NCI-H345 treated with DMSO at 0.1 percent for 48 hours (cell line): Measurements from ENCODE around the gene C22orf23.
"Not testable (repeated sequence)": the region's sequence is repeated elsewhere in the genome, so short reads cannot be mapped to it uniquely, and the experiment has no call there.

Source experiments
- DNase-seq: peaks from one replicate; lab custom pipeline; 2025; ENCODE audit not compliant: unreplicated experiment; lab: John Stamatoyannopoulos, UW

Gene C22orf23

DNA sequence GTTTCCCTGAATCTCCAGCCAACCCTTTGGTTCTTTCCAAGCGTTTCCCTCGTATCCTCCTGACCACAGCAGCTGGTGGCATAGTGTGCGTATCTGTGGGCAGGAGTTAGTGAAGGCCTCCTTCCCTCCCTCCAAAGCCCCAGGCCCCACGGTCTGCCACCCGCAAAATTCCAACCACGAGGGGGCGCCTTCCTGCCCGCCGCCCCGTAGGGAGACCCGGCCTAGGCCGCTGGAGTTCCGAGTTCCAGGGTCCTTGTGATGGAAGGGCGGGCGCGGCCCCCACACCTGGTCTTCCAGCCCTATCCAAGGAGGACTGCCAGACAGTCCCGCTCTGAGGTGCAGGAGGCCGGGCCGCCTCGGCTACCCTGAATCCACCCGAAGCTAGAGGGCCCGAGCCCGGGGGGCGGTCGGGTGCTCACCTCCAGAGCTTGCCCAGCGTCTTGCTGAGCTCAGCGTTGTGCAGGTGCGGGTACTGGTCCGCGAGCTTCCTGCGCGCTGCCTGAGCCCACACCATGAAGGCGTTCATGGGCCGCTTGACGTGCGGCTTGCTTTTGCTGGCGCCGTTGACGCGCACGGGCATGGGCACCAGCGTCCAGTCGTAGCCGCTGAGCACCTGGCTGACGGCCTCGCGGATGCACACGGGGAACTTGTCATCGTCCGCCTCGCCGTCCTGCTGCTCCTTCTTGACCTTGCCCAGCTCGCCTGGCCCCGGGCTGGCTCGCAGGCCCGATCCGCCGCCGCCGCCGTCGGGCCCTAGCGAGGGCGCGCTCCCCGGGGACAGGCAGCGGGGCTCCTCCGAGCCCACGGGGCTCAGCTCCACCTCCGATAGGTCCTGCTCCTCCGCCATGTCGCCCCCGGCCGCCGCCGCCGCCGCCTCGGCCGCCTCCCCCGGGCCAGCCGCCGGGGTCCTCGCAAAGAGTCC, 29.8 kb upstream of the C22orf23 start:
- no peak for DNase-seq

DNA sequence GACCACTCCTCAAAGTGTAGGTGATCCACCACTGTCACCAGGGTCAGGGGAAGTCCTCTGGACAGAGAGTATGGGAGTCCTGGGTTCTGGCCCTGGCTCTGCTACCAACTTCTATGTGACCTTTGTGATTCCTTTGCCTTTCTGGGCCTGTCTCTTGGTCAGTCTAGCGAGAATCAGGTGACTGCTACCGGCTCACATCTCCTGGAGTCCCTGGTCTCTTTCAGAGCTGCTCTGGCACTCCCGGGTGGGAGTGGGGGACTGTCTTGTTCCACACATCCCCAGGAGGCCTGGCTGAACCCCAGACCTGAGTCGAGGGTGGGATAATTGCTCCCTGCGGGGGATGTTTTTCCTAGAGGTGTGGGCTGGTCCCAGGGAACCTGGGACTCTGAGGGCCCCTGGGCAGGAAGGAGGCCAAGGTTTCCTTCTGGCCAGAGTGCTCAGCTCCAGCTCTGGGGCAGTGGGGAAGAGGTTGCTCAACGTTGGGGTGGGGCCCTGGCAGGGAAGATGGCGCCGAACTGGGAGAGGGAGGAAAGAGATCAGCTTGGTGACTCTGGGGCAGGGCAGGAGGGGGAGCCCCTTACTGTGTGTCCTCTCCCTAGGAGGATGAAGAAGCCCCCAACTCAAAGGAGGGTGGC, 28.9 kb upstream of the C22orf23 start:
- DNase-seq, result no peak

GRCh38 chr22:37981282-37982011, 28.0 kb upstream of the C22orf23 start:
- no peak for DNase-seq

DNA sequence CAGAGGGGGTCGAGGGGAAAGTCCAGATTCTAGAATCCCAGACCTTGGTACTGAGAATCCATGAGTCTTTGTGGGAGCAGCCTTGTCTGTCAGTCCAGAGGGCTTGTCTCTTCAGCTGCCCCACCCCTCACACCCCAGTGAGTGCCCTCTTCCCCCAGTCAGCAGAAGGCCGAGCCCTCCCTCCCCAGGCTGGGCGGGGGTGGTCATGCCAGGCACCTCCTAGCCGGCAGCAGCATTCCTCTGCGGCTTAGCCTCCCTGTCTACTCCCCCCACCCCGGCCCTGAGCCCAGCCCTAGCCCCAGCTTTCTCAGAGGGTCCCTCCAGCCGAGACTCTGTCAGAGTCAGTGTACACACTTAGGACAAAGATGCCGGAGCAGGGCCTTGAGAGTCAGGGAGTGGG, 26.4 kb upstream of the C22orf23 start:
- DNase-seq, result no peak

GRCh38 chr22:37976547-37976946, 23.1 kb upstream of the C22orf23 start:
- DNase-seq, result no peak

GRCh38 chr22:37976022-37976421, 22.6 kb upstream of the C22orf23 start:
- not testable (repeated sequence) for DNase-seq

- no peak for DNase-seq
Measured at GRCh38 chr22:37975153-37975552, 21.8 kb upstream of the C22orf23 start.

- no peak for DNase-seq
Measured at GRCh38 chr22:37973271-37974170, 20.1 kb upstream of the C22orf23 start.

DNA sequence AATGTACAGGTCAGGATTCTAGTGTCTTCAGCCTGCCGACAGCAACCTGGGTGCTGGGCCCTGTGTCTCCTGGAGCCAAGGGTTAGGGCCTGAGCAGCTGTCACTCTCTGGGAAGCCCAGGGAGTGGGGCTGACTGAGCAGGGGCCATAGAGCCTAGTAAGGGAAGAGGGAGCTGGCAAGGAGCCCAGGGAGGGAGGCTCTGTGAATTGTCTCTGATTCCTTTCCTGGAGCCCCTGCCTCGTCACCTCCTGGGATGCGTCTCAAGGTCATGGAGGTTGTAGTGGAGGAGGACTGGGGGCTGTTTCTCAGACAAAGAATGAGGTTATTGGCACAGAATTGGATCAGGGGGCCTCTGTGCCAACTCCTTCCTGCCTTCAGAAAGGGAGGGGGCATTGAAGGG, 19.1 kb upstream of the C22orf23 start:
- DNase-seq, result peak; percentile 19

DNA sequence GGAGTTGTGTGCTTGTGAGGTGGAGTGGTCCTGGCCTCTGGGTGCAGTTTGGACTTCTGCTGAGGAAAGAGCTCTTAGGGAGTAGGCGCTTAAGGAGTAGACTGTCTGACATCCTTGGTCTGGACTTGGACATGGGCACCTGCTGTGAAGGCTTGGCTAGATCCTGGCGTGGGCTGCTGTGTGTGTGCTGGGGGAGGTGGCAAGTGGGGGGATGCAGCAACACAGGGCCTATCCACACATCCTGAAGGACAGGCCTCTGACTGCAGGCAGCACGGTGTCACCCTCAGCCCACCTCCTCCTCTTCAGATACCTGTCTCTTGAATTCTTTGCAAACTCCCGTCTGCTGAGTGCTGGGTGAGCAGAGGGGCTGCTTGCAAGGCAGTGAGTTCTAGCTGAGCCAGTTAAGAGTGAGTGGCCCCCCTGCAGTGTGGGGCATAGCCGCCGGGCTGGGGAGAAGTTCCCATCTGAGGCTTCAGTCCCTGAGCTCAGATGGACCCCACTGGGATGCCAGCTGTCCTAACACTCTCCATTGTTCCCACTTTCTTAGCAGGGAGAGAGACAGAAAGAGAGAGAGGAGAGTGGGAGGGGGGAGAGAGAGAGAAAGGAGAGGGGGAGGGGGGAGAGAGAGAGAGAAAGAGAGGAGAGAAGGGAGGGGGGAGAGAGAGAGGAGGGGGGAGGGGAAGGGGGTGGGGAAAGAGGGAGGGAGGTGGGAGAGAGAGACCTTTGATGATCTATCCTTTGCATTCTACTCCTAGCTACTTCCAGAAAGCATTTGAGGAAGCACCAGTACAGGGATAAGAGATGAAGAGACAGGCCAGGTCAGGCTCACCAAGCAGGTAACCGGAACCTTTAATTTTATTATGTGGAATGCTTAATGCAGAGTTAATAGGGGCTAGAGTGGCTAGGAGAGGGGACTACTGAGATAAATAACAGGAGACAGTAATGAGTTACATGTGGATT, 18.4 kb upstream of the C22orf23 start:
- DNase-seq, result peak; percentile 12

GRCh38 chr22:37970864-37971263, 17.5 kb upstream of the C22orf23 start:
- DNase-seq, result no peak

- DNase-seq, result no peak
Measured at GRCh38 chr22:37968452-37969251, 15.3 kb upstream of the C22orf23 start.

- no peak for DNase-seq
Measured at GRCh38 chr22:37967637-37968451, 14.4 kb upstream of the C22orf23 start.

DNA sequence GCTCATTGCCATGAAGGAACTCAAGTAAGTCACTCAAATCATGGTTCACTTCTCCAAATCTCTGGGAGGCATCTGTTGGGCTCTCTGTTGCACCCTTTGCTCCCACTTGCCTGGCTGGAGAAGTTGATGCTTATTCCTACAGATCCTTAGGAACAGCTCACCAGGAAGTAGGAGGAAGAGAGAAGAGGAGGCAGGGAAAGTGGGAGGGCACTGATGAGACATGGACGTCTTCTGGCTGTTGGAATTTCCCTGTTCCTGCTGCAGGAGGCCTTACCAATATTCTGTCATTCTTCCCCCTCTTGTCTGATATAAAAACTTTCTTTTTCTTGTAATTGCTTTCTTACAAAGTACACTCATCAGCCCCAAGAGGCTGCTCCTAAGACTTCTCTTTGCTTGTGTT, 13.7 kb upstream of the C22orf23 start:
- no peak for DNase-seq

- DNase-seq, result no peak
Measured at GRCh38 chr22:37965940-37966664, 12.7 kb upstream of the C22orf23 start.

DNA sequence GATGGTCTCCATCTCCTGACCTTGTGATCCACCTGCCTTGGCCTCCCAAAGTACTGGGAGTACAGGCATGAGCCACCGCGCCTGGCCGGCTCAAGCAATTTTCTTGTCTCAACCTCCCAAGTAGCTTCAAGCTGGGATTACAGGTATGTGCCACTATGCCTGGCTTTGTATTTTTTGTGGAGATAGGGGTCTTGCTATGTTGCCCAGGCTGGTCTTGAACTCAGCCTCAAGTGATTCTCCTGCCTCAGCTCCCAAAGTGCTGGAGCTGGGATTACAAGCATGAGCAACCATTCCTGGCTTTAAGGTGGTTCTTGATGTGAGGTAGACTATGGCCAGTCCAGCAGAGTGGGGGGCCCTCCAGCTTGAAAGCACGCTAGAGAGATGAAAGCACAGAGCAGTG, 7.7 kb upstream of the C22orf23 start:
- DNase-seq, result no peak

GRCh38 chr22:37959231-37959825, 5.9 kb upstream of the C22orf23 start:
- DNase-seq, result no peak
